H1 (cell line): ENCODE data around the gene N4BP3. TPM values are rescaled to one million over a fixed set of nuclear protein-coding genes. Genes with fewer than 3 reads are reported as not detected.

Experiments used
- ASH2L ChIP-seq: fragments of 200-600, 300-600 bp; sonication (generic); IDR thresholded peaks from one replicate; pipeline ENCODE4 v1.7.1; 2017; ENCODE audit warnings: low read length
- BRCA1 ChIP-seq: IDR thresholded peaks from 2 replicates; pipeline ENCODE4 v1.6.1; 2012; ENCODE audit warnings: low read depth, low read length, improper control_type of control experiment
- CBX5 ChIP-seq: fragments of 300-800, 300-1000 bp; sonication (generic); IDR thresholded peaks from 2 replicates; pipeline ENCODE4 v1.7.1; 2016; ENCODE audit warnings: antibody characterized with exemption, low read length, low read depth
- CEBPB ChIP-seq: IDR thresholded peaks from 2 replicates; pipeline ENCODE4 v1.6.1; 2012; ENCODE audit warnings: low read depth, low read length
- CHD1 ChIP-seq: IDR thresholded peaks from 2 replicates; pipeline ENCODE4 v1.6.1; 2012; ENCODE audit warnings: low read depth, low read length, improper control_type of control experiment
- CTBP2 ChIP-seq: IDR thresholded peaks from 2 replicates; pipeline ENCODE4 v1.7.0; 2011; ENCODE audit warnings: borderline replicate concordance, mild to moderate bottlenecking, moderate library complexity, mixed read lengths, low read length; ENCODE audit not compliant: insufficient read depth, insufficient read length
- CTCF ChIP-seq, 3 experiments: IDR thresholded peaks; 1 replicate in 2 of 3; 2 replicates in 1 of 3; pipeline versions ENCODE4 v1.5.1 to v1.6.1; 2011; ENCODE audit warnings: low read length in 3 of 3, mild to moderate bottlenecking in 3 of 3, inconsistent platforms in 2 of 3, low read depth in 1 of 3, moderate library complexity in 1 of 3; ENCODE audit not compliant: insufficient read depth in 1 of 3; ENCODE audit errors: control extremely low read depth in 1 of 3
- FOSL1 ChIP-seq: IDR thresholded peaks from 2 replicates; pipeline ENCODE4 v1.6.1; 2011; ENCODE audit warnings: mild to moderate bottlenecking, low read depth, low read length, moderate library complexity; ENCODE audit not compliant: insufficient read depth
- HDAC6 ChIP-seq: IDR thresholded peaks from one replicate; pipeline ENCODE4 v1.7.1; 2012; ENCODE audit warnings: low read depth, mild to moderate bottlenecking, inconsistent platforms, low read length, moderate library complexity
- JUN ChIP-seq: IDR thresholded peaks from 2 replicates; pipeline ENCODE4 v1.6.1; 2011; ENCODE audit warnings: low read depth, mild to moderate bottlenecking, improper control_type of control experiment, low read length
- JUND ChIP-seq: IDR thresholded peaks from 2 replicates; pipeline ENCODE4 v1.6.1; 2011; ENCODE audit warnings: mild to moderate bottlenecking, improper control_type of control experiment, low read length
- MAX ChIP-seq: IDR thresholded peaks from 2 replicates; pipeline ENCODE4 v1.6.1; 2012; ENCODE audit warnings: inconsistent platforms
- NANOG ChIP-seq: IDR thresholded peaks from 2 replicates; pipeline ENCODE4 v1.6.1; 2011; ENCODE audit warnings: low read length, low read depth, mild to moderate bottlenecking, inconsistent platforms; ENCODE audit not compliant: insufficient read depth, poor library complexity, severe bottlenecking
- NRF1 ChIP-seq: IDR thresholded peaks from 2 replicates; pipeline ENCODE4 v1.6.1; 2011; ENCODE audit warnings: mild to moderate bottlenecking, low read depth, low read length, improper control_type of control experiment
- POLR2A ChIP-seq, 2 experiments: IDR thresholded peaks; 1 replicate in 1 of 2; 2 replicates in 1 of 2; pipeline ENCODE4 v1.6.1; 2011; ENCODE audit warnings: low read depth in 2 of 2, low read length in 2 of 2, mild to moderate bottlenecking in 2 of 2; ENCODE audit errors: control extremely low read depth in 1 of 2
- POU5F1 ChIP-seq: IDR thresholded peaks from 2 replicates; pipeline ENCODE4 v1.6.1; 2011; ENCODE audit warnings: low read depth, mild to moderate bottlenecking, low read length, moderate library complexity
- RNF2 ChIP-seq: fragments of 200-900, 300-1000 bp; sonication (generic); IDR thresholded peaks from 2 replicates; pipeline ENCODE4 v1.7.1; 2016; ENCODE audit warnings: borderline replicate concordance, low read depth, mild to moderate bottlenecking, antibody characterized with exemption, low read length; ENCODE audit not compliant: poor library complexity, severe bottlenecking; ENCODE audit errors: missing control alignments
- SAP30 ChIP-seq: fragments of 300-600 bp; sonication (generic); IDR thresholded peaks from 2 replicates; pipeline ENCODE4 v1.7.1; 2012; ENCODE audit warnings: low read length, moderate library complexity, mild to moderate bottlenecking, inconsistent platforms; ENCODE audit not compliant: insufficient read depth, insufficient replicate concordance
- SIN3A ChIP-seq, 2 experiments: IDR thresholded peaks in 1 of 2; conservative IDR thresholded peaks in 1 of 2; 2 replicates each; pipeline ENCODE4 v1.6.1; 2011 to 2012; ENCODE audit warnings: low read length in 2 of 2, improper control_type of control experiment in 1 of 2, low read depth in 1 of 2, mild to moderate bottlenecking in 1 of 2
- SP2 ChIP-seq: IDR thresholded peaks from 2 replicates; pipeline ENCODE4 v1.6.1; 2012; ENCODE audit warnings: mild to moderate bottlenecking, low read length, inconsistent platforms
- SUZ12 ChIP-seq: fragments of 200-600 bp; sonication (generic); IDR thresholded peaks from 2 replicates; pipeline ENCODE4 v1.6.1; 2012; ENCODE audit warnings: mild to moderate bottlenecking, inconsistent platforms, low read length, moderate library complexity, mixed read lengths
- polyA plus RNA-seq, 7 experiments: library from polyadenylated mRNA; depleted of rRNA in 3 of 7; stranded (reverse) in 5 of 7; unstranded in 2 of 7; fragments of >200 nt in 5 of 7; fragments of 200-250 nt in 2 of 7; gene quantifications; 1 replicate in 5 of 7; 2 replicates in 1 of 7; 4 replicates in 1 of 7; pipeline versions ENCODE4 v1.2.1 to v1.2.3, GENCODE V29; 2011 to 2013; ENCODE audit warnings: missing spikeins in 2 of 7, mixed read lengths in 2 of 7
- total RNA-seq: library from RNA; stranded (reverse); fragmentation: NEBNext Ultra II Directional; extraction: Animal tissue kit (Norgen Biotek cat#: 25700); gene quantifications from 2 replicates; pipeline ENCODE4 v1.2.1, GENCODE V29; 2021

The N4BP3 gene
- total and polyA plus RNA-seq, 2 of the 8 experiments (the other 6 are each of a cell fraction or from before 2014, with no cell fraction given) = 13.1 to 39.2 TPM

- TF ChIP-seq CTCF (IDR thresholded peaks at IDR 0.05; ENCODE audit: control extremely low read depth in 1 of 3, insufficient read depth in 1 of 3, low read depth in 1 of 3, low read length in 3 of 3) (no peak), CTBP2 (no peak), NRF1 (no peak), ASH2L (peak; percentile 25), FOSL1 (no peak), SUZ12 (no peak), SAP30 (peak; percentile 70), NANOG (no peak), CEBPB (peak; percentile 67), SP2 (no peak), POLR2A (IDR thresholded peaks at IDR 0.05; ENCODE audit: control extremely low read depth in 1 of 2, low read depth in 2 of 2, low read length in 2 of 2) (peak in 1 of 2 experiments; percentile 60; a peak in 2 of 3 replicates), CHD1 (no peak), JUND (no peak), SIN3A (conservative IDR thresholded peaks at IDR 0.05 in 1 of 2, IDR thresholded peaks at IDR 0.05 in 1 of 2; ENCODE audit: low read depth in 1 of 2, low read length in 2 of 2) (peak; percentile 40 to 84; a peak in 2 of 4 replicates), HDAC6 (no peak), CBX5 (no peak), RNF2 (no peak), JUN (no peak), BRCA1 (no peak), MAX (peak; percentile 78), POU5F1 (no peak)
Measured at GRCh38 chr5:178153530-178154340, 40.4 kb downstream of the N4BP3 start, which contains the start of gene NHP2 (continued).
